GM19455 (cell line): Measurements from ENCODE around the gene AMBRA1.
"Not testable (repeated sequence)": the region's sequence is repeated elsewhere in the genome, so short reads cannot be mapped to it uniquely, and the experiment has no call there.

ENCODE experiments used
- ATAC-seq: cut with Tn5 transposase; IDR thresholded peaks from one replicate; pipeline ENCODE4 v1.9.1; 2021; ENCODE audit not compliant: unreplicated experiment

AMBRA1 gene

GRCh38 chr11:46588131-46588530 lies 5.7 kb downstream of the AMBRA1 start:
- ATAC-seq = no peak

GRCh38 chr11:46583513-46583912 lies 10.3 kb downstream of the AMBRA1 start:
- ATAC-seq = not testable (repeated sequence)

- ATAC-seq = no peak
These were observed 11.2 kb downstream of the AMBRA1 start for GRCh38 chr11:46582588-46582987.

GRCh38 chr11:46577058-46577457 lies 16.8 kb downstream of the AMBRA1 start:
- ATAC-seq = no peak

- ATAC-seq = no peak
These were observed 19.2 kb downstream of the AMBRA1 start for GRCh38 chr11:46574656-46575055.

- no peak for ATAC-seq
These were observed 22.9 kb downstream of the AMBRA1 start for GRCh38 chr11:46570790-46571398.

- ATAC-seq = no peak
These were observed 28.5 kb downstream of the AMBRA1 start for GRCh38 chr11:46565232-46565840.

- no peak for ATAC-seq
These were observed 29.4 kb downstream of the AMBRA1 start for GRCh38 chr11:46564459-46564858.

GRCh38 chr11:46562527-46562926 lies 31.3 kb downstream of the AMBRA1 start:
- no peak for ATAC-seq

- ATAC-seq = peak; percentile 55
These were observed 33.4 kb downstream of the AMBRA1 start for GRCh38 chr11:46560300-46560991.

GRCh38 chr11:46559815-46560214 lies 34.0 kb downstream of the AMBRA1 start:
- ATAC-seq = no peak

GRCh38 chr11:46557684-46558151 lies 36.1 kb downstream of the AMBRA1 start:
- ATAC-seq = no peak

GRCh38 chr11:46555267-46556054 lies 38.4 kb downstream of the AMBRA1 start:
- no peak for ATAC-seq

- no peak for ATAC-seq
These were observed 39.3 kb downstream of the AMBRA1 start for GRCh38 chr11:46554213-46555147.

GRCh38 chr11:46553814-46554212 lies 40.0 kb downstream of the AMBRA1 start:
- no peak for ATAC-seq

- ATAC-seq = no peak
These were observed 42.6 kb downstream of the AMBRA1 start for GRCh38 chr11:46551261-46551660.

- ATAC-seq = no peak
These were observed 46.2 kb downstream of the AMBRA1 start for GRCh38 chr11:46547579-46547978.

- no peak for ATAC-seq
These were observed 50.3 kb downstream of the AMBRA1 start for GRCh38 chr11:46543564-46543963.

GRCh38 chr11:46541593-46542371 lies 52.0 kb downstream of the AMBRA1 start:
- ATAC-seq = no peak

- ATAC-seq = no peak
These were observed 53.0 kb downstream of the AMBRA1 start for GRCh38 chr11:46540807-46541206.
